Measurements from ENCODE around the gene EMILIN2. TPM values are rescaled to one million over a fixed set of nuclear protein-coding genes. Genes with fewer than 3 reads are reported as not detected.

The EMILIN2 gene
- total and polyA plus RNA-seq, 9 of the 15 experiments (the other 6 are each of a cell fraction or from before 2014, with no cell fraction given) = 0.01 to 0.40 (median 0.19) TPM

GRCh38 chr18:2826581-2826980 lies 20.2 kb upstream of the EMILIN2 start:
- Histone ChIP-seq H3K27me3 (ENCODE audit: control insufficient read depth in 2 of 2, insufficient read depth in 2 of 2, low read length in 2 of 2) (no peaks in the 10 kb centered on the region), H3K4me1 (replicated peaks in 1 of 2; ENCODE audit: control insufficient read depth in 2 of 2, insufficient read depth in 2 of 2, low read length in 2 of 2) (peaks cover 5 to 6% of the 10 kb centered on the region in 2 experiments; a peak in 1 of 5 replicates), H2AFZ (ENCODE audit: low read depth, low read length) (peak overlapping the region; percentile 26), H3K4me3 (no peak overlapping the region), H3K9me1 (ENCODE audit: control insufficient read depth, insufficient read depth, low read length) (no peaks in the 10 kb centered on the region), H3K9me3 (replicated peaks; ENCODE audit: control insufficient read depth, insufficient read depth, low read depth, low read length) (no peaks in the 10 kb centered on the region), H3K4me2 (ENCODE audit: insufficient read depth, low read length) (no peak overlapping the region; the same call in 1 of the 2 replicates), H3K27ac (ENCODE audit: extremely low read depth, low read depth, low read length) (no peak overlapping the region), H4K20me1 (replicated peaks; ENCODE audit: control insufficient read depth, insufficient read depth, low read length) (no peaks in the 10 kb centered on the region), H3K79me2 (ENCODE audit: control insufficient read depth, insufficient read depth, low read length) (no peaks in the 10 kb centered on the region), H3K36me3 (ENCODE audit: control insufficient read depth, insufficient read depth, low read length) (no peaks in the 10 kb centered on the region), H3K9ac (ENCODE audit: insufficient read depth in 1 of 2, low read depth in 2 of 2, low read length in 2 of 2) (peak overlapping the region in 1 of 2 experiments; percentile 28; a peak in 1 of 4 replicates)
- ChIA-PET CTCF (ENCODE audit: low intra/inter-chr PET ratio) (no interaction called here), POLR2A (interaction anchor here (1.1 to 2.6 kb wide), 2 partner anchors 11 to 18 kb away, joined by 4 to 8 read pairs; no protein-coding TSS in a partner anchor)
- DNase-seq (ENCODE audit: extremely low read depth in 1 of 4, low spot score in 3 of 4) (peak in 2 of 4 experiments; percentile 33 to 44), ATAC-seq (peak; percentile 70), FAIRE-seq (peak; percentile 42)
- WGBS (ENCODE audit: insufficient coverage, low coverage, missing lambda C conversion rate) = 24% methylated on average over 10 of the region's 10 CpGs
- in situ Hi-C loops (cut with MboI) = no loop called here
- no TSS peak for BruUV-seq (replicated peaks)
- intact Hi-C loops (cut with micrococcal nuclease) = no loop called here
- TF ChIP-seq MAX (CRISPR knock-in tag; IDR thresholded peaks at IDR 0.05) (peak; percentile 41; the same call in 1 of the 2 replicates), JUND (IDR thresholded peaks at IDR 0.05; ENCODE audit: borderline replicate concordance, low read depth, low read length) (0 out of 2 replicates have a peak, but pooled peaks have one; percentile 23), JUND (tag; IDR thresholded peaks at IDR 0.05; ENCODE audit: borderline replicate concordance, low read depth, low read length) (no peak), ARID1B (IDR thresholded peaks at IDR 0.05) (0 out of 2 replicates have a peak, but pooled peaks have one; percentile 12), SRF (CRISPR knock-in tag; IDR thresholded peaks at IDR 0.05) (peak in 1 of 2 experiments; percentile 47; a peak in 2 of 4 replicates), ATF7 (IDR thresholded peaks at IDR 0.05) (peak; percentile 35; the same call in 1 of the 2 replicates), HOMEZ (CRISPR knock-in tag; IDR thresholded peaks at IDR 0.05) (no peak), NR2F6 (CRISPR knock-in tag; IDR thresholded peaks at IDR 0.05) (no peak), ZNF785 (CRISPR knock-in tag; IDR thresholded peaks at IDR 0.05) (no peak), TEAD2 (tag; IDR thresholded peaks at IDR 0.05) (no peak), USF1 (CRISPR knock-in tag; IDR thresholded peaks at IDR 0.05) (peak; percentile 63), ZNF224 (CRISPR knock-in tag; IDR thresholded peaks at IDR 0.05) (no peak), EP300 (IDR thresholded peaks at IDR 0.05; ENCODE audit: low read length) (peak; percentile 24; the same call in 1 of the 2 replicates), BACH1 (tag; IDR thresholded peaks at IDR 0.05) (0 out of 2 replicates have a peak, but pooled peaks have one; percentile 34), ZNF696 (CRISPR knock-in tag; conservative IDR thresholded peaks at IDR 0.05) (no peak), HNRNPLL (IDR thresholded peaks at IDR 0.05; ENCODE audit: low read depth, low read length, poor library complexity, severe bottlenecking) (no peak), TRIM28 (IDR thresholded peaks at IDR 0.05) (no peak), E2F6 (IDR thresholded peaks at IDR 0.05; ENCODE audit: borderline replicate concordance in 1 of 2, extremely low read depth in 1 of 2, insufficient read depth in 1 of 2, insufficient read length in 1 of 2, low read depth in 1 of 2, low read length in 1 of 2, poor library complexity in 1 of 2, severe bottlenecking in 1 of 2) (peak; percentile 54 to 60), C11orf30 (IDR thresholded peaks at IDR 0.05; ENCODE audit: low read depth) (no peak), GABPB2 (CRISPR knock-in tag; conservative IDR thresholded peaks at IDR 0.05) (no peak), CBFA2T3 (IDR thresholded peaks at IDR 0.05) (0 out of 2 replicates have a peak, but pooled peaks have one; percentile 3)
